Breast epithelium (tissue), 3 donors: ENCODE results near the gene EHD4.

Experiments
- CTCF ChIP-seq, 3 donors: fragments of 450-650 bp; IDR thresholded peaks; one replicate each; pipeline ENCODE4 v1.5.1; 2016 to 2017; ENCODE audit warnings: antibody characterized with exemption in 3 of 3, mild to moderate bottlenecking in 3 of 3, moderate library complexity in 3 of 3
- POLR2AphosphoS5 ChIP-seq, 3 donors: sonication (generic); formaldehyde crosslinking; IDR thresholded peaks; one replicate each; pipeline ENCODE4 v1.6.1; 2017; ENCODE audit warnings: antibody characterized with exemption in 3 of 3

- TF ChIP-seq POLR2AphosphoS5 (IDR thresholded peaks at IDR 0.05) (no peak), CTCF (IDR thresholded peaks at IDR 0.05) (no peak)
Observed at GRCh38 chr15:41906608-41907007, 65.7 kb downstream of the EHD4 start.
